GM19452 (cell line): ENCODE results near the gene CALML5.
"Not testable (repeated sequence)": the region's sequence is repeated elsewhere in the genome, so short reads cannot be mapped to it uniquely, and the experiment has no call there.

Experiments used
- ATAC-seq: cut with Tn5 transposase; IDR thresholded peaks from one replicate; pipeline ENCODE4 v1.9.1; 2021; ENCODE audit not compliant: unreplicated experiment

CALML5 gene

DNA sequence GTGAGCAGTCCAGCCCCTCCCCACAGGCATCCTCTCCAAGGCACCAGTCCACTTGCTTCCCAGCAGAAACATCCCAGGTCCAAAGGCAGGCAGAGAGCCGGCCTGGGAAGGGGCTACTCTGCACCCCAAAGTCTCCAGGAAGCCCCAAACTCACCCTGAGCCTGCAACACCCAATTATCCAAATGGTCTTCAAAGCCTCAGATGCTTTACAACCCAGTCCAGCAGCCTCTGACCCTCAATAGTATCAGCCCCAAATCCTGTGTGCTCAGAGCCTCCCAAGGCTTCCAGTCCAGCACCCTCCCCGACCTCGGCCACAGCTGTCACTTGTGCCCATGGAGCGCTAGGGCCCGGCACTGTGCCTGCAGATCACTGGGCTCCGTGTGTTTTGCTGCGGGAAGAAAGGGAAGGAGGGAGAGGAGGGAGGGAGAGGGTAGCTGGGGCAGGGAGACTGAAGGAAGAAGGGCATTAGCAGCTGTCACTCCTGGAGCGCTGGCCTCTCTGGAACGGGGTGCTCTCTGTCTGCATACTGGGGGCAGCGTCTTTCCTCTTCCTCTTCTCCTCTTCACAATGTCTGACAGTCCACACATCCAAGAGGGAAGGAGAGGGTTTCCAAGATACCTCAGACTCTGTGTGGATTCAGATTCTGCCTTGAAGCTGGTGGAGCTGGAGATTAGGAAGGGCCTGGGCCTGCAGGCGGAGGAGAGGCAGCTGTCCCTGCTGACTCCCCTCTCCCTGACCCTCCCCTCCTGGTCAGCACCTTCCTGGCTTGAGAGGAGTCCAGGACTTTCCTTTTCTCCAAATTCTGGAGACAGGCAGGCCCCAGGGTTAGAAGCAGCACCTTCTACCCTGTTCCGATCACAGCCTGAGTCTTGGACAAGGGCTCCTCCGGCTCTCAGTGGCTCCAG, 13.2 kb downstream of the CALML5 start:
- no peak for ATAC-seq

DNA sequence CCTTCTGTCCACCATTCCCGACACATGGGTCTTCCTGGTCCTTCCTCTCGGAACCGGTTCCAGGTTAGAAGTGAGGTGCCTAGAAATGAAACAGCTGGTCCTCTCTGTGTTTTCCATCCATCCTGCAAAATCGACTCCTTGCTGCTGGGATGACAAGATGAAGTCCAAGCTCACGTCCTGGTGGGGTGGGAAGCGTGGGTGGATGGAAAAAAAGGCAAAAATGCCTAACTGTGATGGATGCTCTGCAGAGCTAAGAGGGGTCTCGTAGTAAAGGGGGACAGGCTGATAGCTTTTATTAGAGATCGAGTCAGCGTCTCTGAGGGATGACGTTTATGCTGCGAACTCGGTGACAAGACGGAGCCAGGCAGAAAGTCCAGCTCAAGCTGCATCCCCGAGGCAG, 14.1 kb downstream of the CALML5 start:
- no peak for ATAC-seq

DNA sequence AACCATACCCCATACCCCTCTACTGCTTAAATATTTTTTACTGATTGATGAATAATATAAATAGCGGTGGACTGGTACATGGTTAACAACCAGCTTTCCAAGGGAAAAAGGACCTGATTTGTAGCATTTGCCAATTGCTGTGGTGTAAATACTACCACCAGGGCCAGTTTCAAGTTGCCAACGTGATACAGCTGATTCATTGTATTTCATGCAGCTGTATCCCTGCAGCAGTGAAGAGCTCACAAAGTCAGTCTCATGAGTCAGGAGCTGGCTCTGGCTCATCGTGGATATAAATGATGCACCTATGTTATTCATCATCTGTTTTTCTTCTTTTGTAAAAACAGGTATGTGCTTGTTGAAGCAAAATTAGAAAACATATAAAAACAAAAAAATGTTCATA, 15.2 kb downstream of the CALML5 start:
- ATAC-seq, result no peak

GRCh38 chr10:5482016-5482415, 17.4 kb downstream of the CALML5 start:
- ATAC-seq, result no peak

DNA sequence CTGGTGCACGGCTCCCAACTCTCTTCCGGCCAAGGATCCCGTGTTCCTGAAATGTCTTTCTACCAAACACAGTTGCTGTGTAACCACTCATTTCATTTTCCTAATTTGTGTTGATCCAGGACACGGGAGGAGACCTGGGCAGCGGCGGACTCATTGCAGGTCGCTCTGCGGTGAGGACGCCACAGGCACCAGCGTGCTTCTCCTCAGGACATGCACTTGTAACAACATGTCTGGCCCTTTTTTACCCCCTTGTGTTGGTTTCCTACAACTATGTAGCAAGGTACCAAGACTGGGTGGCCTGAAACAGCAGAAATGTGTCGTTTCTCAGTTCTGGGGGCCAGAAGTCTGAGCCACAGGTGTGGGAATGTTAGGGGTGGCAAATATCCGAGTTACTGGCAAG, 18.2 kb downstream of the CALML5 start:
- ATAC-seq, result no peak

- no peak for ATAC-seq
Observed at GRCh38 chr10:5480162-5480941, 19.0 kb downstream of the CALML5 start.

GRCh38 chr10:5479481-5480161, 19.7 kb downstream of the CALML5 start:
- no peak for ATAC-seq

- no peak for ATAC-seq
Observed at GRCh38 chr10:5478694-5479305, 20.6 kb downstream of the CALML5 start.

DNA sequence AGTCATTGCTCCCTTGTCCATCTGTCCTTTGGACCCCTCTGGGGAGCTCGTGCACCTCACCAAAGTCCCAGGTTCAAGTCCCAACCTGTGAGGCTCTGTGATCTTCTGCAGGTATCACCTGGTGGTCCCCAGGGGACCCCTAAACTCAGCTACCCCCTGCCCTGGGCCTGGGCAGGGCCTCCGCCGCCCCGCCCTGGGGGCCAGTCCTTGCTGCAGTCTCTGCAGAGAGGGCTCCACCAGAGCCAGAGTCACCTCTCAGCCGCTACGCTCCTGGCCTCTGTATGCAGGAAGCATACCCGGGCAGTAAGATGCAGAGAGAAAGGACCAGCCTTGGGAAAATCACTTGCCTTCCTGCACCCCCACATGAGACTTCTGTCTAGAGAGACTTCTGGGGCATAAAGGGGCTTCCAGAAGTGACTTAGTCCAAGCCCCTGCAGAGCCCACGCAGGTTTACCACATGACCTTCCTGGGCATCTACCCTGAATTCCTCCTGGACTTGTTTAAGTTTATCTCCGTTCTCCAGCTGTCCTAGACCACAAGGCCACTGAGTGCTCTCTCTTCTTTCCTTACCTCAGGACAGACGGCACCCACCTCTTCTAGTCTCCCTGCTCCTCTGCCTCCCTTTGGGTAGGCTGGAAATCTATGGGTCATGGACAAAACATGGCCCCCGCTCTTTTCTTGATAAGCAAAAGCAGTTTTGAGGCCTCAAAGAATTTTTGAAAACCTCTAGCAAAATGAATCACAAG, 21.2 kb downstream of the CALML5 start:
- no peak for ATAC-seq

- ATAC-seq, result no peak
Observed at GRCh38 chr10:5476918-5477525, 22.3 kb downstream of the CALML5 start.

DNA sequence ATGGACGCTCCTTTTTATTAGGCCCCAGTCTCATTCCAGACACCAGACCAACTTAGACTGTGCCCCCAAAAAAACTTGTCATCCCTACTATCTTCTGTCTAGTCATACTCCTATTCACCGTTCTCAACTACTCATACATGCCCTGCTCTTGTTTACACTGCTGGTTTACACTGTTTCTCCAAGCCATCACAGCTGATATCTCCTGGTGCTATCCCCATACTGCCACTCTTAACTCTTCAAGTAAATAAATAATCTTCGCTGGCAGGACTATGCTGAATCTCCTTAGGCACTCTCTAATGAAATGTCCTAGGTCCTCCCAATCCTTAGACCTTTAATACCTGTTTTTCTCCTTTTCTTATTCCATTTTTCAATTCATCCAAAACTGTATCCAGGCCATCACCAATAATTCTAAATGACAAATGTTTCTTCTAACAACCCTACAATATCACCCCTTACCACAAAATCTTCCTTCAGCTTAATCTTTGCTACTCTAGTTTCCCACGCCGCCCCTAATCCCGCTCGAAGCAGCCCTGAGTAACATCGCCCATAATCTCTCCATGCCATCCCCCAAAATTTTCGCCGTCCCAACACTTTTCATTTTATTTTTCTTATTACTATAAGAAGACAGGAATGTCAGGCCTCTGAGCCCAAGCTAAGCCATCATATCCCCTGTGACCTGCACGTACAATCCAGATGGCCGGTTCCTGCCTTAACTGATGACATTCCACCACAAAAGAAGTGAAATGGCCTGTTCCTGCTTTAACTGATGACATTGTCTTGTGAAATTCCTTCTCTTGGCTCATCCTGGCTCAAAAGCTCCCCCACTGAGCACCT, 23.2 kb downstream of the CALML5 start:
- ATAC-seq, result not testable (repeated sequence)

- ATAC-seq, result not testable (repeated sequence)
Observed at GRCh38 chr10:5475088-5475487, 24.3 kb downstream of the CALML5 start.

DNA sequence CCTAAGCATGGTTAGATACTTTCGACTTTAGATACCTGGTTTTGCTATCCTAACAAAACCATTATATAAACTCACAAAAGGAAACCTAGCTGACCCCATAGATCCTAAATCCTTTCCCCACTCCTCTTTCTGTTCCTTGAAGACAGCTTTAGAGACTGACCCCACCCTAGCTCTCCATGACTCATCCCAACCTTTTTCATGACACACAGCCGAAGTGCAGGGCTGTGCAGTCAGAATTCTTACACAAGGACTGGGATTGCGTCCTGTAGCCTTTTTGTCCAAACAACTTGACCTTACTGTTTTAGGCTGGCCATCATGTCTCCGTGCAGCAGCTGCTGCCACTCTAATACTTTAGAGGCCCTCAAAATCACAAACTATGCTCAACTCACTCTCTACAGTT, 24.7 kb downstream of the CALML5 start:
- ATAC-seq, result not testable (repeated sequence)

DNA sequence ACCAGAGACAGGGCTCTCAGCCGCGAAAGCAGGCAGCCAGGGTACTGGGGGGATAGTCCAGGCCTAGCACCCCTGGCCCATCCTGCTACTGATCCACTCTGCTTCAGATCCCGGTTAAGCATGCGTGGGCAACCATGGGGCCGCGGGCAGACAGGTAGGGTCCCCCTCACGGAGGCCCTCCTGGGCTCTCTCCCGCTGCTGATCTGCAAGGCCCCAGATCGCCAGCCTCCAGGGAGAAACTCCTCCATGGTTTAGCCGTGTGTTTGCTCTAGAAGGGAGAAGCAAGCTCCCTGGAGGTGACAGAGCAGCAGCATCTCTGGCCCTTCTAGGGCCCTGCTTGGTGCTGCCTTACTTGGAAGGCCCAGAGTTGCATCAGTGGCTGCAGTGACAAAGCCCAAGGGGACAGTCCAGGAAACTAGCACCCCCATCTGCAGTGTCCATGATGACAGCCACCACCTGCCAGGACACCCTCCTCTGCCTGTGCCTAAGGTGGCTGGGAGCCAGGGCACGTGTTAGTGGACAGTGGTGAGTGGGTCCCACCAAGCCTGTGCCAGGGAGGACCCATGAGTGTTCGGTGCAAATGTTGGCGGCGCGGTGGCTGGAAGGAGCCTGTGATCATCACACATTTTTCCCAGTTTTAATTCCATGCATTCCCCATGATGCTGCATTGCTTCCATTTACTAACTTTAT, 29.2 kb downstream of the CALML5 start:
- ATAC-seq, result no peak

- no peak for ATAC-seq
Observed at GRCh38 chr10:5469353-5470061, 29.9 kb downstream of the CALML5 start.

DNA sequence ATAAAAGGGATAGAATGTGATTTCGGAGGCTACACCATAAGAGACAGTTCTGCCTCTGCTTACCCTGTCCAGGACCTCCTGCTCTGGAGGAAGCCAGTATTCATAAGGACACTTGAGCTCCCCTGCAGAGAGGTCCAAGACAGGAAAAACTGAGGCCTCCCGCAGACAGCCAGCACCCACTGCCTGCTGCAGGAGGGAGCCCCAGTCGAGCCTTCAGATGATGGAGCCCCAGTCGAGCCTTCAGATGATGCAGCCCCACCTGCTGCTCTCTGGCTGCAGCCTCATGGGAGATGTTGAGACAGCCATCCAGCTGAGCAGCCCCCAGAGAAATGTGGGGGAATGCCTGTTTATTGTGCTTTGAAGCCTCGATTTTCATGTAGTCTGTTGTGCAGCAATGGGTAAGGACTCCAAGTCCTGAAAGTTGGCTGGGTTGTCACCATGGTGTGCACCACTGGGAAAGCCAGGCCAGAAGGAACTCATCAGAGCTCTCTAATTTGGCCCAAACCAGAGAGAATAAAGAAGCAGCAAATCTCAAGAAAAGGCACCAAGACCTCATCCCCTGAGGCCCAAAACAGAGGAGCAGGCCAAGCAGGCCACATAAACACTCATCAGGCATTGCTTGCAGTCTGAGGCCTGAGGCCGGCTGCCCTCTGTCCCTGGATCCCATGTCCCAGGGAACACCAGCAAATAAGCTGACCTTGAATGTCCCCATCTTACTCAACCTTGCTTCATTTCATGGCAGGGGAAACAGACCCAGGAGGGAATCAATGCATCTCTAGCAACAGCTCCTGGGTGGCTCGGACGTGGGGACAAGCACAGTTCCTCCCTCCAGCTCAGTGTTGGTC, 30.9 kb downstream of the CALML5 start:
- no peak for ATAC-seq

DNA sequence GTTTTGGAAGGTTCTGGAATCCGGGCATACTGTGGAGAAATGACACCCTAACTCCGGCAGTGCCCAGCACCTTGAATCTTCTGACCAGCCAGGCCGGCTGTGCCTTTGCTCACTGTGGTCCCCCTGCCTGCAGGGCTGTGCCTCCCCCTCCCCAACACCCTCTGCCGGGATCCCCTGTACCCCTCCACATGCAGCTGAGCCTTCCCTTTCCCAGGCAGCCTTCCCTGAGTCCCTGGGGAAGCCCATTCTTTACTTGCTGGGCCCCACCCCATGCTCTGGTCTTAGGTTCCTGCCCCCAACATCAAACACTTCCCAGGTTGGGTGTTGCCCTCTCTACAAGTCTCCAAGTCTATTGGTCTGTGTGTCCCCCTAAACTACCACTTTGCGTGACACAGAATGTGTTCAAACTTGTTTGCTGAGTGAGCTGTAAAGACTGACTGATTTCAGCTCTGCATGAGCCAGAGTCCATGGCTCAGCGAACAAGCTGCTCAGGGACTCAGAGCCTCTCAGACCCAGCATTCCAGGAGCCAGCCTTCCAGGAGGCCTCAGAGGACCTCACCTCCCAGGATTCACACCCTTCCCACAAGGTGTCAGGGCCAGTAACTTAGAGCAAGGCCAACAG, 31.6 kb downstream of the CALML5 start:
- no peak for ATAC-seq
